HG03025 (cell line): Measurements from ENCODE around the gene ST6GALNAC4.
A peak's percentile ranks its signal among the peaks of the same experiment; 100 is the strongest.

Experiments
- ATAC-seq: cut with Tn5 transposase; IDR thresholded peaks from one replicate; pipeline ENCODE4 v1.9.1; 2021; ENCODE audit warnings: mild to moderate bottlenecking, moderate library complexity; ENCODE audit not compliant: unreplicated experiment, low FRiP score

Gene ST6GALNAC4

GRCh38 chr9:127947841-127948710 is 31.2 kb upstream of the ST6GALNAC4 start:
- ATAC-seq: no peak

- no peak for ATAC-seq
Observed at GRCh38 chr9:127946728-127947127, 29.9 kb upstream of the ST6GALNAC4 start.

GRCh38 chr9:127945942-127946341 is 29.1 kb upstream of the ST6GALNAC4 start:
- ATAC-seq: no peak

GRCh38 chr9:127945338-127945737 is 28.5 kb upstream of the ST6GALNAC4 start:
- no peak for ATAC-seq

GRCh38 chr9:127944586-127945218 is 27.9 kb upstream of the ST6GALNAC4 start:
- no peak for ATAC-seq

- ATAC-seq: no peak
Observed at GRCh38 chr9:127943731-127944144, 26.9 kb upstream of the ST6GALNAC4 start.

- no peak for ATAC-seq
Observed at GRCh38 chr9:127943011-127943662, 26.3 kb upstream of the ST6GALNAC4 start.

GRCh38 chr9:127942216-127943010 is 25.6 kb upstream of the ST6GALNAC4 start:
- no peak for ATAC-seq

GRCh38 chr9:127941961-127942215 is 25.0 kb upstream of the ST6GALNAC4 start:
- no peak for ATAC-seq

GRCh38 chr9:127941062-127941960 is 24.5 kb upstream of the ST6GALNAC4 start:
- ATAC-seq: no peak

- ATAC-seq: no peak
Observed at GRCh38 chr9:127940593-127940992, 23.8 kb upstream of the ST6GALNAC4 start.

- no peak for ATAC-seq
Observed at GRCh38 chr9:127938298-127938690, 21.5 kb upstream of the ST6GALNAC4 start.

GRCh38 chr9:127937388-127938297 is 20.8 kb upstream of the ST6GALNAC4 start, which contains the start of gene DPM2:
DPM2 (minus strand) TSS chr9:127937854; CDS start chr9:127937820, 34 bp downstream.
- peak; percentile 80 for ATAC-seq

- ATAC-seq: no peak
Observed at GRCh38 chr9:127937056-127937387, 20.2 kb upstream of the ST6GALNAC4 start.

- no peak for ATAC-seq
Observed at GRCh38 chr9:127936347-127936852, 19.6 kb upstream of the ST6GALNAC4 start.

GRCh38 chr9:127935765-127936221 is 19.0 kb upstream of the ST6GALNAC4 start:
- ATAC-seq: no peak

GRCh38 chr9:127934986-127935385 is 18.1 kb upstream of the ST6GALNAC4 start:
- ATAC-seq: no peak

GRCh38 chr9:127934248-127934647 is 17.4 kb upstream of the ST6GALNAC4 start:
- ATAC-seq: no peak
